Measurements from ENCODE around the gene TMOD2. TPM values are rescaled to one million over a fixed set of nuclear protein-coding genes. Genes with fewer than 3 reads are reported as not detected.

Gene TMOD2
- total RNA-seq, 1 experiment from 2014 or later = 3.0 TPM

GRCh38 chr15:51736069-51736468 is 15.3 kb upstream of the TMOD2 start:
- H3K9me3 ChIP-seq (ENCODE audit: control insufficient read depth, low read depth, low read length) = no peaks in the 10 kb centered on the region
- H3K4me3 Mint-ChIP-seq = peak overlapping the region; percentile 66 to 82; a peak in 4 of 5 replicates

More at GRCh38 chr15:51736069-51736468, 15.3 kb upstream of the TMOD2 start:
- no peaks in the 10 kb centered on the region for H3K4me1 ChIP-seq (ENCODE audit: insufficient read depth, low read length)
- H4K5ac ChIP-seq (ENCODE audit: insufficient read length, low read depth, low read length) = no peak overlapping the region
- Mint-ChIP-seq H3K36me3 (ENCODE audit: insufficient read depth in 1 of 3, low read depth in 3 of 3) (no peaks in the 10 kb centered on the region; a peak in 1 of 7 replicates), H3K9me3 (no peaks in the 10 kb centered on the region; a peak in 2 of 5 replicates), H3K27ac (no peak overlapping the region), H3K4me1 (peaks cover 18 to 24% of the 10 kb centered on the region in 2 experiments), H3K27me3 (ENCODE audit: low read depth) (peaks cover 43% of the 10 kb centered on the region)
- no peak overlapping the region for H4K91ac ChIP-seq (ENCODE audit: insufficient read length, low read depth, low read length)
- DNase-seq = no peak
- H3K27me3 ChIP-seq (ENCODE audit: insufficient read depth, low read length) = peaks cover 7% of the 10 kb centered on the region; the same call in 1 of the 2 replicates
- H3K79me2 ChIP-seq (ENCODE audit: insufficient read depth, low read length) = 0 out of 2 replicates have a peak, but pooled peaks cover 1% of the 10 kb centered on the region
- no peak overlapping the region for H3K23ac ChIP-seq (ENCODE audit: insufficient read length, low read depth, low read length)
- H2BK20ac ChIP-seq (ENCODE audit: low read depth, low read length, poor library complexity, severe bottlenecking) = no peak overlapping the region
- no peak overlapping the region for H3K56ac ChIP-seq (ENCODE audit: insufficient read length, low read depth, low read length)
- no peak overlapping the region for H3K14ac ChIP-seq (ENCODE audit: insufficient read depth, low read length)
- no peak overlapping the region for H3K18ac ChIP-seq (ENCODE audit: insufficient read length, low read depth, low read length)
- H3K79me1 ChIP-seq (ENCODE audit: insufficient read depth, low read depth, low read length, poor library complexity, severe bottlenecking) = no peaks in the 10 kb centered on the region
- H2BK120ac ChIP-seq (ENCODE audit: low read depth, low read length, poor library complexity, severe bottlenecking) = no peak overlapping the region
- H3K23me2 ChIP-seq (ENCODE audit: insufficient read length, low read depth, low read length, poor library complexity, severe bottlenecking) = peaks cover 7% of the 10 kb centered on the region
- no peaks in the 10 kb centered on the region for H4K20me1 ChIP-seq (ENCODE audit: control insufficient read depth, insufficient read depth, insufficient read length)
- WGBS (ENCODE audit: extremely low coverage, insufficient read length, low lambda C conversion rate) = no CpG with 5 or more reads among the region's 3 CpGs
- no peak for TF ChIP-seq CTCF (conservative IDR thresholded peaks at IDR 0.05)
- no peak overlapping the region for H4K8ac ChIP-seq (replicated peaks; ENCODE audit: insufficient read length, low read depth, low read length)
- no peak overlapping the region for H3K4me2 ChIP-seq (ENCODE audit: insufficient read depth, insufficient read length, low read length)
- no peak overlapping the region for H2AFZ ChIP-seq (ENCODE audit: low read length)
- no peak overlapping the region for H2BK15ac ChIP-seq (ENCODE audit: low read depth, low read length)
- H2AK5ac ChIP-seq (ENCODE audit: insufficient read length, low read length) = no peak overlapping the region
- H2BK12ac ChIP-seq (ENCODE audit: insufficient read length, low read depth, low read length) = no peak overlapping the region
- H3K9ac ChIP-seq (ENCODE audit: extremely low read depth, insufficient read length, low read length) = no peak overlapping the region
- H2BK5ac ChIP-seq (ENCODE audit: insufficient read length, low read length) = no peak overlapping the region
- H3T11ph ChIP-seq (ENCODE audit: low read length) = no peak overlapping the region
- no peak overlapping the region for H3K27ac ChIP-seq (ENCODE audit: insufficient read length, low read depth, low read length)
- H3K4ac ChIP-seq (ENCODE audit: low read depth, low read length) = no peak overlapping the region
